ENCODE results near the gene MGAT5. TPM values are rescaled to one million over a fixed set of nuclear protein-coding genes. Genes with fewer than 3 reads are reported as not detected.

The MGAT5 gene
- total RNA-seq, 2 experiments from 2014 or later, result 45.3 to 52.3 TPM

- CTCF ChIA-PET, result no interaction called here
Observed at GRCh38 chr2:134310107-134311079, 56.5 kb downstream of the MGAT5 start.

GRCh38 chr2:134312482-134312881 is 58.6 kb downstream of the MGAT5 start:
- ChIA-PET POLR2A (no interaction called here), CTCF (no interaction called here)

More at GRCh38 chr2:134310107-134311079, 56.5 kb downstream of the MGAT5 start:
- POLR2A ChIA-PET, result no interaction called here

GRCh38 chr2:134314202-134314601 is 60.3 kb downstream of the MGAT5 start:
- POLR2A ChIA-PET, result no interaction called here
- CTCF ChIA-PET, result no interaction called here

- ChIA-PET CTCF (no interaction called here), POLR2A (no interaction called here)
Observed at GRCh38 chr2:134314681-134315368, 61.0 kb downstream of the MGAT5 start.

GRCh38 chr2:134315471-134315870 is 61.6 kb downstream of the MGAT5 start:
- POLR2A ChIA-PET, result no interaction called here
- CTCF ChIA-PET, result no interaction called here

GRCh38 chr2:134319596-134320254 is 65.9 kb downstream of the MGAT5 start:
- ChIA-PET POLR2A (no interaction called here), CTCF (no interaction called here)

- CTCF ChIA-PET, result interaction anchor here (1.2 kb wide), 1 partner anchor 30 kb away, joined by 4 read pairs; no protein-coding TSS in a partner anchor
- POLR2A ChIA-PET, result no interaction called here
Observed at GRCh38 chr2:134320930-134321329, 67.1 kb downstream of the MGAT5 start.

- POLR2A ChIA-PET, result no interaction called here
- CTCF ChIA-PET, result interaction anchor here (1.5 kb wide), 1 partner anchor 88 kb away, joined by 3 read pairs; no protein-coding TSS in a partner anchor
Observed at GRCh38 chr2:134323777-134324176, 69.9 kb downstream of the MGAT5 start.

GRCh38 chr2:134324430-134324829 is 70.6 kb downstream of the MGAT5 start:
- POLR2A ChIA-PET, result no interaction called here
- CTCF ChIA-PET, result no interaction called here

GRCh38 chr2:134324947-134325346 is 71.1 kb downstream of the MGAT5 start:
- CTCF ChIA-PET, result no interaction called here

GRCh38 chr2:134325696-134326095 is 71.8 kb downstream of the MGAT5 start:
- ChIA-PET CTCF (no interaction called here), POLR2A (no interaction called here)

More at GRCh38 chr2:134324947-134325346, 71.1 kb downstream of the MGAT5 start:
- POLR2A ChIA-PET, result no interaction called here

GRCh38 chr2:134327367-134327766 is 73.5 kb downstream of the MGAT5 start:
- POLR2A ChIA-PET, result no interaction called here
- CTCF ChIA-PET, result interaction anchor here (0.6 kb wide), 1 partner anchor 818 kb away, joined by 3 read pairs; no protein-coding TSS in a partner anchor

GRCh38 chr2:134331081-134331480 is 77.2 kb downstream of the MGAT5 start:
- CTCF ChIA-PET, result no interaction called here
- POLR2A ChIA-PET, result no interaction called here

GRCh38 chr2:134333646-134334189 is 79.8 kb downstream of the MGAT5 start:
- CTCF ChIA-PET, result no interaction called here
- POLR2A ChIA-PET, result no interaction called here

- ChIA-PET POLR2A (no interaction called here), CTCF (no interaction called here)
Observed at GRCh38 chr2:134334542-134335353, 80.9 kb downstream of the MGAT5 start.

GRCh38 chr2:134335601-134336000 is 81.7 kb downstream of the MGAT5 start:
- ChIA-PET POLR2A (no interaction called here), CTCF (no interaction called here)

GRCh38 chr2:134336352-134336751 is 82.5 kb downstream of the MGAT5 start:
- CTCF ChIA-PET, result no interaction called here
- POLR2A ChIA-PET, result no interaction called here

GRCh38 chr2:134336921-134337320 is 83.0 kb downstream of the MGAT5 start:
- POLR2A ChIA-PET, result no interaction called here
- CTCF ChIA-PET, result no interaction called here

- CTCF ChIA-PET, result no interaction called here
- POLR2A ChIA-PET, result no interaction called here
Observed at GRCh38 chr2:134337631-134338030, 83.8 kb downstream of the MGAT5 start.

- POLR2A ChIA-PET, result no interaction called here
- CTCF ChIA-PET, result no interaction called here
Observed at GRCh38 chr2:134338208-134338607, 84.3 kb downstream of the MGAT5 start.

All from activated CD8-positive, alpha-beta memory T cell treated with anti-CD3 and anti-CD28 coated beads for 36 hours (primary cell).